Superior temporal gyrus (tissue), 1 donor: ENCODE data around the gene ZNF76.
A peak's percentile ranks its signal among the peaks of the same experiment; 100 is the strongest.

ENCODE experiments used
- DNase-seq: peaks from one replicate; pipeline ENCODE4 v3.0.0-alpha.2; 2016; ENCODE audit errors: extremely low spot score

ZNF76 gene

DNA sequence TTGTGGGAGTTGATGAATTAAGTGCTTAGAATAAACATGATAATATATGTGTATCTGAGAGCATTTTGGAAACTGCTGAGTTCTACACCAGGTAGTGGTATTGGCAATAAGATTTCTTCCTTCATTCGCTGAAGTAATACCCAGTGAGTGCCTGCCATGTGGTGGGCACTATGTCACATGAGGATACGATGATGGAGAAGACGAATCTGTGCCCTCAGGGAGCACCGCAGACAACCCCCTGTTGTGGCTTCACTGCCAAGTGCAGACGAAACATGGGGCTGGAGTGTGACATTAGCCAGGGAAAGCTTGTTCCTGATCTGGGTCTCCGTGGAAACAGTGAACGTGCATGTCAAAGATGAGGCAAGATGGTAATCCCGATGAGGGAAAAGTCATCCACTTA, 7.9 kb downstream of the ZNF76 start:
- DNase-seq = no peak

- DNase-seq = no peak
These were observed 8.4 kb downstream of the ZNF76 start for GRCh38 chr6:35267897-35268296.

GRCh38 chr6:35272005-35272404, 12.5 kb downstream of the ZNF76 start:
- no peak for DNase-seq

DNA sequence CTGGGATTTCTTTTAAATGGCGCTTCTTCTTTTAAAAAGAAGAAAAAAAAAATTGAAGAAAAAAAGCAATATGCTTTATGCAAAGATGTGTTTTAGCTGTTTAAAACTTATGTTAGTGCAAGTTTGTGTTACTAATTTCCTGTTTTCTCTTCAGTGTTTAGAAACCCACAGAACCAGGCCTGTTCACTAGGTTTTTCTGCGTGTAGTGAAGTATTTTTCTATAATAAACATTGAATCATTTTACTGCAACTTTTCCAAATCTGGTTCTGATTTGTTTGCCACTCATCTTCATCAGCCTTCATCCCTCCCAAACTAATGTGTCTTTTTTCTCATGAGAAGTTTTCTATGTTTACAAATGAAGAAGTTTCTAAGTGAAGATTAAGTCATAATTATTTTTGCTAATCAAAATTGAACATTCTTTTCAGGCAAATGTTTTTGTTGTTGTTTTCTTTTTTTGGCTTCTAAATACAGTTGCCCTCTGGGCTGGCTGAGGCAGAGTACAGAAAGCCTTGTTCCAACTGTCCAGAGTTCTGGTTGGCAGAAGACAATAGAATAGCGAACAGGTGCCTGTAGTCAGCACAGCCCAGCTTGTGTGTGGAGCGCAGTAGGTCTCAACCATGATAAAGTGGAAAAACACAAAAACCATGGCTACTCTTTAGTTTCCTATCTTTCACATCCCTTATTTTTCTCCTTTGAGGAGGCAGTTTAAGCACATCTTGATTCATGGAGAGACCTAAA, 14.5 kb downstream of the ZNF76 start:
- DNase-seq = no peak

DNA sequence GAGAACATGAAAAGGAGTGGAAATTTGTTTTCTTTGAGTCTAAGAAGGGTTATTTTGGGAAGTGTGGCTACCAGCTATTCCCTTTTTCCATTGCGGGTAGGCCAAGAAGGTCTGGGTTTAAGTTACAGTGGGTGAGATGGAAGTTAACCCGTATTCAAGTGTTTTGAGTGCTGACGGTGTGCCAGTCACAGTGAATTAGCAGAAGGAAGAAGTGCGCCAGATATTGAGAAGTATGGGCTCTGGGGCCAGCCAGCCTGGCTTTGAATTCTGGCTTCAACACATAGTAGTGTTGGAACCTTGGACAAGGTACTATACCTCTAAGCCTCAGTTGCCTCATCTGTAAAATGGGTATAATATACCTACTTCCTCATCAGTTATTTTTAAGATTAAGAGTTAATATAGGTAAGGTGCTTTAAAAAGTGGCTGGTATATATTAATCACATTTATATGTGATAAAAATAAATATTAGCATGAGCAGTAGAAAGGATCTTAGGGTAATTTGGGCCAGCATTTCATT, 16.3 kb downstream of the ZNF76 start:
- DNase-seq = no peak

DNA sequence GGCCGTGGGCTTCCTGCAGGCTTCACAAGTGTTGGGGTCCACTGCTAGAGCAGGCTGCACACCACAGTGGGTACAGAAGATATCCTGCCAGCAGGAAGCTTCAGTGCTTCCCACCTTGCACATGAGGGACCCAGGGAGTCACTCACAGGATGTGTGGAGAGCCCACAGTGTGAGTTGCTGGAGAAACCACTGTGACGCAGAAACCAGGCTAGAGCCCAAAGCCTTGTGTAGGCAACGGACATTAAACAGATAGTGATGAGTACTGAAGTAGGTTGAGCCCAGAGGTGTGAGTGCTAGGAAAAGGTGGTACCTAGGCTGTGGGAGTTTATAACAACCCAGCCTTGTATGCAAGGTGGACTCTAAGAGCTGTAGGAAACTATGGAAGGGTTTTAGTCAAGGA, 19.2 kb downstream of the ZNF76 start:
- DNase-seq = no peak

DNA sequence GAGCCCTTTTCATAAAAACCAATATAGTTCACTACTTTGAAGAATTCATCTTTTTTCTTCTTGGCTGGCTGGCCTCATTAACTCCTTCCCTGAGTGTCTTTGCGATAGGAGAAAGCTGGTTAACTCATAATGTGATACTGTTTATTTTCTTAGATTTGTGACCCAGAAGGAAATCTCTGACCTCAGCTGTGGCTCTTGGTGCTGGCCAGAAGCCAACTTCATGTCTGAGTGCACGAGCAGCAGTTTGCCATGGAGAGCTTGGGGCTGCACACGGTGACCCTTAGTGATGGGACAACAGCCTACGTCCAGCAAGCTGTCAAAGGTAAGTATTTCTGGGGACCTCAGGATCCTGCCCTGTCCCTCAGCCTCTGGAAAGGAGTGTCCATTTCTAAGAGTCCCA, 21.4 kb downstream of the ZNF76 start:
- DNase-seq = no peak

DNA sequence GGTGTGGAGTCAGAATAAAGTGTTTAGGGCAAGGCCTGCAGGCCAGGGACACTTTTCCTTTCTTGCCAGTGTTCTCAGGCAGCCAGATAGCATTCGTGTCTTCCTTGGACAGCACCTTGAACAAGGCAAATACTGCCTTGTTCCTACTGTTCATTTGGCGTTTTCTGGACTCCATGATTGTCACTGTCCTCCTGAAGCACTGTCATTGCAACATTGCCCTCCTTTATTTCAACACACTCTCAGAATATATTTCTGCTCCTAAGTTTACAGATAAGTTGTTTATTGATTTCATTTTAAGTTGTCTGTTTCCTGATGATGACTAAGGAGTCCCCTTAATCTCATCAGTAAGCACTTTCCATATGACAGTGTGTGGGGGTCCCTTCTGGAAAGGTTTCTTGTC, 22.9 kb downstream of the ZNF76 start:
- no peak for DNase-seq

DNA sequence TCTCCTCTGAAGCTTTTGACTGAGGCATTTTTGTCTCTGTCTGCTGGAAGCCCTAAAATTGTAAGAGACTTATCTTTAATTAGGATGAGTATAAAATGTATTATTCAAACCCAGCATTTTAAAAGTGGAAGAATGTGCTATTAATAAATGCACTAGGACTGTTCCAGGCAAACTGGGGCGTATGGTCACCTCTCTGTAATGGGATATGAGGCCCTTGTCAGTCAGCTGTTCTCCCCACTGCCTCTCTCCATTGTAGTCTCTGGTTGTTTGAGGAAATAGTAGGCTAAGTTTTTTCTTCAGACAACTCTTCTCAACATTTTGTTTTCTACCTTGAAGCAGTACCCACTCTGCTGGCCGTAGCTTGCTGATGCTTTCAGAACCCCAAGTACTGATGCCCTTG, 23.8 kb downstream of the ZNF76 start:
- DNase-seq = no peak

DNA sequence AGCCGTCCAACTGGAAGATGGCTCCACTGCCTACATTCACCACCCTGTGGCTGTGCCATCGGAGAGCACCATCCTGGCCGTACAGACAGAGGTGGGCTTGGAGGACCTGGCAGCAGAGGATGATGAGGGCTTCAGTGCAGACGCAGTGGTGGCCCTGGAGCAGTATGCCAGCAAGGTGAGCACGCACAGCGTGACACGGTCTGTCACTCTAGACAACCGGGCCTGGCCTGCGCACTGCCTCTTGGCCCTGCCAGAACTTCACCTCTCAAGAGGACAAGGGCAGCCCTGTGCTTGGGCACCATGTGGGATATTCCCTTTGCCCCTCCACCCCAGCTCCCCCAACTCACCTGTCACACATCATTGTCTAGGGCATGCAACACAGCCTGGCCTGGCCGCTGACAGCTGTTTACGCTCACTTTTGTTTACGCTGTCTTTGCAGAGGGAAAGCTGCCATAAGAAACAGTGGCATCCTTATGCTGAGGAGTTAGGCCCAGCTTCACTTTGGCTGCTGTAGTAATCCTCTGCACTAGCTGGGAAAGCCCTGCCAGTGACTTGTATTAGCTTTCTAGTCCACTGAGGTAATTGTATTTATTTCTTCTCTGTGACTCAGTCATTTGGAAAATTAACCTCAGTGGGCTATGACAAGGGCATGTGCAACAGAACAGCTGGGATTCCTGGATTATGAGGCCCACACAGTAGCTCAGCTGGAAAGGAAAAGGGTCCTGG, 28.3 kb downstream of the ZNF76 start:
- DNase-seq = no peak

DNA sequence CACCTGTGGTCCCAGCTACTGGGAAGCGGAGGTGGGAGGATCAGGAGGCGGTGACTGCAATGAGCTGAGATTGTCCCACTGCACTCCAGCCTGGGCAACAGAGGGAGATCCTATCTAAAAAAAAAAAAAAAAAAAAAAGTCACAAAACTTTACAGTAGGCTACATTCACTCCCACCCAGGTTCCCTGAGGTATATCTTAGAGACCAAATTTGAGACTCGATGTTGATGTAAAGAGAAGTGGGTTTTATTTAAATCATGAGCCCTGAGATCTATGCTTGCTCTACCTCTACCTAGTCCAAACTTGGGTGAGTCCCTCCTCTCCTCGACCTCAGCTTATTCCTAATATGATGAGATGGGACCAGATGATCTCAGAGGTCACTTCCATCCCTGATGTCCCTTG, 29.3 kb downstream of the ZNF76 start:
- DNase-seq = no peak

GRCh38 chr6:35291491-35291890, 32.0 kb downstream of the ZNF76 start:
- DNase-seq = no peak

GRCh38 chr6:35292494-35292893, 33.0 kb downstream of the ZNF76 start:
- no peak for DNase-seq

- DNase-seq = no peak
These were observed 34.1 kb downstream of the ZNF76 start for GRCh38 chr6:35293681-35294080.

GRCh38 chr6:35294308-35294945, 34.9 kb downstream of the ZNF76 start:
- DNase-seq = peak; percentile 58

DNA sequence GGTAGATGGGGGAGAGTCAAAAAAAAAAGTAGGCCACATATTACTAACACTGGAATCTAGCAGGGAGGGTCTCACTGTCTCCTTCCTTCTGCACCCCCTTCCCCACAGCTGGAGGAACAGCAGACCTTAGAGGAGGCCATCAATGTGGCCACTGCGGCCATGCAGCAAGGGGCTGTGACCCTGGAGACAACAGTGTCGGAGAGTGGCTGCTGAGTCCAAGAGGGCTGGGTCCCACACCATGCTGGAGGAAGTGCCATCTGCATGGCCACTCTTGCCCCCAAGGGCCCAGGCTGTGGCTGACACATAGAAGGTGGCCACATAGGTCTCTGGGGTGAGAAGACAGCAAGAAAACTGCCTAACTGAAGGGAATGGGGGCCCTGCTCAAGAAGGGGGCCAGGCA, 35.5 kb downstream of the ZNF76 start:
- DNase-seq = no peak

DNA sequence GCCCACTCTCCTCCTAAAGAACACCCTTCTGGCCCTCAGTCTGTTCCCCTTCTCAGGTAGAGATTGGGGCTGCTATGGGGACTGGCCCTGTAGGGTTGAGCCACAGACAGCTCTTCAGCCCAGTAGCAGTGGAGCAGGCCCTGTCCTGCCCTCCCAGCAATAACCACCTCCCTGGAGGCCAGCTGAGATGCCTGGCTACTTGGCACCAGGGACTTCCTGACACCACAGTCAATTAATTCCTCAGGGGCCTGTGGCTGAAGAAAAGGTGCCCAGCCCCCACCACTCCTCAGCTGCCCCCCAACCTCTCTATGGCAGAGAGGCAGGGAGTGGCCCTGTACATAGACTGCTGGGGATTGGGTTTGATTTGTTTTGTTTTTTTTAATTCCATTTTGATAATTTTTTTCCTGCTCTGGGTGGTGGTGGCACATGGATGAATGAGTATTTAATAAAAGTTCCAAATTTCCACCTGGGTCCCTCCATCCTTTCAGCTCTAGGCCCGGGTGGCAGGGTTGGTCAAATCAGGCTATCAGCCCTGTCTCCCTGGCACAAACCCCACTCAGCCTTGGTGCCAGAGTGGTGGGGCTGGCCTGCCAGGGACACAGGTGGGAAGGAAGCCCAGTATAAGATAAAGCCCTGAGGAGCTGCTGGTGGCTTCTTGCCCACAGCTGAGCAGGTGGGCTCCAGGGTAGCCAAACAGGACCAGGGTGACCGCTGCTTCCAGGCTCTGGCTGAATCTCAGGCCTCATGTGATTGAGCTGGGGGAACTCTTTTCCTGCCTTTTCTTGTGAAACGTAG, 36.2 kb downstream of the ZNF76 start:
- no peak for DNase-seq

- DNase-seq = no peak
These were observed 37.5 kb downstream of the ZNF76 start for GRCh38 chr6:35296931-35297600.

DNA sequence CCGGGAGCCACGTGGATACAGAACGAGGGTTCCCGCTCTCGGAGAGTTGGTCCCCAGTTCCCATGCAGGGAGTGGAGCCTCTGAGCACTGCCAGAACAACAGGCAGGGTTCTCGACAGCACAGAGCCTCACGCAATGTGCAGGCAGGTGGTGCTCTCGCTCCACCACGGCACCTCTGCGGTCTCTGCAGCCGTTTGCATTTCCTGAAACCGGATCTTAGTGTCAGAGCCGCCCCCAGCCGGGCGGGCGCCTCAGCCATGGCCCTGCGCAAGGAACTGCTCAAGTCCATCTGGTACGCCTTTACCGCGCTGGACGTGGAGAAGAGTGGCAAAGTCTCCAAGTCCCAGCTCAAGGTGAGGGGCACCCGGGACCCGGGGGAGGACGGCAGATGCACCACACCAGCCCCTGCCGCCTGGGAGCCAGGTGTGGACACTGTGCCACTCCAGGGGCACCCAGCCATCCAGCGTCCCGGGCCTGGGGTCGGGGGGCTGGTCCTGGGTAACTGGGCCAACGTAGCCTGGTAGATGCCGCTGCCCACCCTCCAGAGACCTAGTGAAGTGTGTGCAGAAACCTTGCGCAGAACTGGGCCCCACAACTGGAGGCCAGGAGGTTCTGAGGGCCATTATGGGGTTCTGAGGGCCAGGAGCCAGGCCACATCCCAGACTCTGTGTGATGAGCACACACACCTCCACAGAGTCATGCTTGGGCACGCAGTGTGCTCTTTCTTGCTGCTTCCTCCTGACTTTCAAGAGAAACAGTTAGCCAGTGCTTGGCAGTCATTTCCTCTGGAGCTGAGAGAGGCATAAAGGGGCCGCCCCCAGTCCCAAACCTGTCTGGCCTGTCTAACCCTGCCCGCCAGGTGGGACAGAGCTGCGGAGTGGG, 38.3 kb downstream of the ZNF76 start, which contains the start of gene DEF6:
TSS of gene DEF6 (plus strand) at position 218 of the 881 bp plus-strand sequence. CDS start at position 257, 39 bp downstream.
- DNase-seq = no peak

DNA sequence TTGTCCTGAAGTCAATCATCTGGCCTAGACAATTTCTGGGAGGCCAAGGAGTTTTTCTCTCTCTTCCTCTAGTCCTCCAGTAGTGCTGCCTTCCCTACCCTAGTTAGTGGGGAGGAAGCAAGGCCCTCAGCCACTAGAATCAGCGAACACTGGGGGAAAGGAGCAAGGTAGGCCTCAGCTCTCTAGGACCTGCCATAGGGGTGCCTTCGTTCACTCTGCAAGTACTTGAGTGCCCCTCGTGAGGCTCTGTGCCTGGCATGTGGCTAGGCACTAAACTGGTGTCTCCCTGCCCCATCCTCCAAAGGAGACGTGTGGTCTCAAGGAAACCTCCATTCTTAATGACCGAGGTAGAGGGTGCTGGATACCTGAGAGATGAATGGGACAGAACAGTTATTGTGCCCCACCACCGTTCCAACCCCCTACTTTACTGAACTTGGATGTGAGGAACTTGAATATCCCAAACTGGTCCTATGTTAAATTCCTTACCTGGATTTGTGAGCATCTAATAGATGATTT, 39.1 kb downstream of the ZNF76 start:
- no peak for DNase-seq
